Neuron (in vitro differentiated cells): ENCODE measurements around the gene LRP1B.

Experiments
- H2AFZ ChIP-seq: one replicate; pipeline ENCODE4 v1.6.1; 2013; ENCODE audit warnings: low read depth, mild to moderate bottlenecking, inconsistent platforms, low read length, moderate library complexity
- H3K27me3 ChIP-seq: one replicate; pipeline ENCODE4 v1.6.1; 2013; ENCODE audit warnings: low read length; ENCODE audit not compliant: insufficient read depth
- H3K36me3 ChIP-seq: one replicate; pipeline ENCODE4 v1.6.1; 2013; ENCODE audit warnings: low read length; ENCODE audit not compliant: insufficient read depth
- H3K4me1 ChIP-seq: one replicate; pipeline ENCODE4 v1.6.1; 2013; ENCODE audit warnings: low read length; ENCODE audit not compliant: insufficient read depth
- H3K4me3 ChIP-seq: 2 replicates; pipeline ENCODE4 v1.5.1; 2013; ENCODE audit warnings: mild to moderate bottlenecking, low read length, moderate library complexity
- H3K9me3 ChIP-seq: one replicate; pipeline ENCODE4 v1.6.1; 2013; ENCODE audit warnings: low read length

Gene LRP1B

DNA sequence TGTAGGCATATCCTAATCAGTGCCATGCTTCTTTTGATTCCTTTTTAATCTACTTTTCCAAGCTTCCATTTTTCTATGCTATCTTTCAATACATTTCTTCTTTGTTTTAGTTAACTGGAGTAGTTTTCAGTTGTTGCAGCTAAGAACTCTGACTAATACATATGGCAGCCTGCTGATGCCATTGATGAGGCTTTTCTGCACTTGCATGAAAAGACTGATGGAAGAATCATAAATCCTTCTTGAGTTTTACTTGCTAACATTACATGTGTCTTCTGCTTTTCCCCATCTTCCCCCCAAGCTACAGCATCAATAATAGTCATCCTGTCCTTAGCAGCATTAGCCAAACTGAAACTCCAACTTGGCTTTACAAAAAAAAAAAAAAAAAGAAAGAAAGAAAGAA, 203.3 kb downstream of the LRP1B start:
- H3K4me1 ChIP-seq = no peaks in the 10 kb centered on the region
- no peaks in the 10 kb centered on the region for H3K36me3 ChIP-seq
- no peak overlapping the region for H3K4me3 ChIP-seq
- no peak overlapping the region for H2AFZ ChIP-seq
- H3K27me3 ChIP-seq = no peaks in the 10 kb centered on the region
- no peaks in the 10 kb centered on the region for H3K9me3 ChIP-seq

DNA sequence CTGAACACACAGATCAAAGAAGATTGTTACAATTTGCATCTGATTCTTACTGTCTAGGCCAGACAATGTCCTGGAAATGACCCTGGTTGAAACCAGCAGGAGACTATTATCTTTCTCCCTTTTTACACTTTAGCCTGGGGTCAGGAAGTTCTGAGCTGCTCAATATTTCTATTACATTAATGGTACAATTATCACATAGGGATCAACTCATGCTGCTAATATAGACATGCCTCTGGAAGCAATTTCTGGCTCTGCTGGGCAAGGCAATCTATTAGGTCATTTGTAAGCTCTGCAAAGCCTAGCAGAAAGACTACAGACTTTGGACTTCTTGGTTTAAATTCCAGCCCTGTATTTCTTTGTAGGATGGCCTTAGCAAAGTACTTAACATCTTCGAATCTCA, 205.3 kb downstream of the LRP1B start:
- H2AFZ ChIP-seq = no peak overlapping the region
- no peaks in the 10 kb centered on the region for H3K27me3 ChIP-seq
- H3K4me1 ChIP-seq = no peaks in the 10 kb centered on the region
- H3K36me3 ChIP-seq = no peaks in the 10 kb centered on the region
- H3K9me3 ChIP-seq = no peaks in the 10 kb centered on the region
- no peak overlapping the region for H3K4me3 ChIP-seq

DNA sequence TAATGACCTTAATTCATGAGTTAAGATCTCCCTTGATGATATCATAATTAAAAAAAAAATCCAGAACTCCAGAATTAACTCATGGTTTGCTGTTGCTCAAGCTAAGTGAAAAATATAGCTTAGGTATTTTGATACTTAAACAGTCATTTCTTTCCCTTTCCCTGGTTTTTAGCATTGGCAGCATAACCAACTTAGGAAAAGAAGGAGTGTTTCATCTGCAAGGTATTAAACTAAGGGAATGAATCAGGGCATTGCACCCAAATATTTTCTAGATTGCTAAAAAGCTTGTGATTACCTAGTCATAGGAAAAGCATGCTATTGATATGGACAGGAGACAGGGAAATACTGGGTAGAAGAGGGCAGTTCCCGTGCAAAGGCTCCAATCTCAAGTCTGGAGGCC, 207.2 kb downstream of the LRP1B start:
- H3K36me3 ChIP-seq = no peaks in the 10 kb centered on the region
- no peaks in the 10 kb centered on the region for H3K27me3 ChIP-seq
- H3K4me1 ChIP-seq = no peaks in the 10 kb centered on the region
- H3K9me3 ChIP-seq = no peaks in the 10 kb centered on the region
- no peak overlapping the region for H3K4me3 ChIP-seq
- H2AFZ ChIP-seq = no peak overlapping the region

DNA sequence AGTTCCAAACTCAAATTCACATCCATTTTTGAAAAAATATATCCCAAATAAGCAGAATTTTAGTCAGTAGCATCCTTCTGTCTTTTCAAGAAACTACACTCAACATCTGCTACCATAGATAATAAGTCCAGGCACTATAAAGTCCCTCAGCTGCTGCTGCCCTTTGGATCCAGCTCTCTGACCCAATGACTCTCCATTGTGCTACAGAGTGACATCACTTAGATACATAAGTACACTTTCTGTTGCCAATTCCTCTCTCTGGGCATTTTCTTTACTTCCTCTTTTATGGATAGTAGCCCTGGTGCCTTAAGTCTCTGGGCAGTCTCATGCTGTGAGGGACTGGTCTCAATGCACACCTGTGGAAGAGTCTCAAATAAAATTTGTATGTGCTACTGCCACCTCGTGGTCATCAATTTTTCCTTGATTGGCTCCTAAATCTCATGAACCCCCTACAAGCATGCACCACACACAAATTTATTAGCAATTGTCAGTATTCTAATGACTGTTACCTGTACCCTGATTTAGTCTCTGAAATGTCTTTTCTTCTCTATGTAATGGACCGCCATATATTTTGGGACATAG, 219.2 kb downstream of the LRP1B start:
- Histone ChIP-seq H3K4me1 (no peaks in the 10 kb centered on the region), H2AFZ (no peak overlapping the region), H3K27me3 (no peaks in the 10 kb centered on the region), H3K4me3 (no peak overlapping the region), H3K9me3 (no peaks in the 10 kb centered on the region), H3K36me3 (no peaks in the 10 kb centered on the region)

DNA sequence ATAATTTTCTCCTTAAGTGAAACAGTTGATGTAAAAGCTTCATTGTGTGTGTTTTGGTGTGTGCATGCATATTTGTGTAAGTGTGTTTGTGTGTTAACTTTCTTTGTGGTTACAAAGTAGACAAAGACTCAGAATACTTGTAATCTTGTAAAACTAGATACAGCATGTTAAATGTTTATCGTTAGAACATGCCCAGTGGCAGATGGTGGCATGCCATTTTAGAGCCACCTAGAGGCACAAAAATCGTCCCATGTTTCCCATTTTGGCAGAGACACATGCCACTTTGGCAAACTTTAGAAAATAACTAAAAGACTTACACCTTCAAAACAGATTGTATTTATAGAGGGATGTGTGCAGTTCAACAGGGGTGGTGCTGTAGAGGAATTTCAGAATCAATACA, 224.1 kb downstream of the LRP1B start:
- H3K9me3 ChIP-seq = no peaks in the 10 kb centered on the region
- no peaks in the 10 kb centered on the region for H3K36me3 ChIP-seq
- H3K4me3 ChIP-seq = no peak overlapping the region
- H3K4me1 ChIP-seq = no peaks in the 10 kb centered on the region
- H2AFZ ChIP-seq = no peak overlapping the region
- no peaks in the 10 kb centered on the region for H3K27me3 ChIP-seq

DNA sequence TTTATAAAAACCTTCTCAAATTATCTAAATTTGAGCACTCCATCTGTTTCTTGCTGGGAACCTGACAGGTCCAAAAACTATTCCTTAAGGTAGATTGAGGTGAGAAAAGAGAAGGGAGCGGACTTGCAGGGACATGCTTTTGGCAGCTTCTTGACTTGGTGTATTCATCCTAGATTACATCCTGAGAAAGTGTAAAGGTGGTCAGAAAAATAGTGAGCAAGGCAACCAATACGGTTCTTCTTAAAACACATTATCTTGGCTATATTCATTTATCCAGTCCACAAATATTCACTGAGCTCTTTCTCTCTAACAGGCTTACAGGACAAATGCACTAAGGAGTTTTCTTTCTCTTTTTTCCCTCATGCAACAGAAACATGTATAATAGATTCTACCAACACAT, 230.0 kb downstream of the LRP1B start:
- Histone ChIP-seq H2AFZ (no peak overlapping the region), H3K4me3 (no peak overlapping the region), H3K36me3 (no peaks in the 10 kb centered on the region), H3K4me1 (no peaks in the 10 kb centered on the region), H3K27me3 (no peaks in the 10 kb centered on the region), H3K9me3 (no peaks in the 10 kb centered on the region)

DNA sequence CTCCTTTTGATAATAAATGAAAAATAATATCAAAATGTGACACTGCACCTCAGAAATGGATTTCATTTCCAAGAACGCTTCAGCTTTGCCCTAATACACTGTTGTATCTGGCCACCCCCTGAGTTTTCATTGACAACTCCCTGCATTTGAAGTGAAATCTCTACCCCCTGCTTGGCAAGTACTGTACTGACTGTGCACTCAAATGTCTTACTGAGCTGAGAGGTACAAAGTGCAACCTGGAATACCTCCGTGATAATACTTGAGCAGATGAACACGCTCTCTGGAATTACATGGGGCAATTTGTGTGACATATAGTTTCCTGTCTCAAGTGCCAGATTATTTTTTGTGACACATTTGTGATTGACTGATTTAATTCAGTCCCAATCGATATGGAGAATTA, 231.1 kb downstream of the LRP1B start:
- no peaks in the 10 kb centered on the region for H3K36me3 ChIP-seq
- no peaks in the 10 kb centered on the region for H3K4me1 ChIP-seq
- H2AFZ ChIP-seq = no peak overlapping the region
- no peaks in the 10 kb centered on the region for H3K27me3 ChIP-seq
- H3K4me3 ChIP-seq = no peak overlapping the region
- H3K9me3 ChIP-seq = no peaks in the 10 kb centered on the region

DNA sequence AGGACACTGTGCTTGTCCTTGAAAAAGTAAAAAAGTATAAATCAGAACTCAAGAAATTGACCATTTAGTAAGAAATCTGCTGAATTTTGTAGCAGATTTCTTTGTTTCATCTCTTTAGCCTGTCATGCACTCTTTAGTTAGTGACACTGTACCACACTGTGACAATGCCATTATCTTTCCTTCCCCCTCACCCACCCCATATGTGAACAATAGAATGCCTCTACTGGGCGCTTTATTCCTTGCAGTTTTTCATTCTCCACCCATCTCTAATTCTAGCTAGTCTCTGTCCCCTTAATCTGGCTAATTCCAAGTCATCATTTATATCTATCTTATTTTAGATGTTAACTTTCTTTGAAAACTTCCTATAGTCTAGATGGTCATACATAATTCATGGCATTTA, 241.0 kb downstream of the LRP1B start:
- Histone ChIP-seq H3K4me1 (peaks cover 2% of the 10 kb centered on the region), H3K9me3 (no peaks in the 10 kb centered on the region), H2AFZ (no peak overlapping the region), H3K36me3 (no peaks in the 10 kb centered on the region), H3K27me3 (no peaks in the 10 kb centered on the region), H3K4me3 (no peak overlapping the region)

DNA sequence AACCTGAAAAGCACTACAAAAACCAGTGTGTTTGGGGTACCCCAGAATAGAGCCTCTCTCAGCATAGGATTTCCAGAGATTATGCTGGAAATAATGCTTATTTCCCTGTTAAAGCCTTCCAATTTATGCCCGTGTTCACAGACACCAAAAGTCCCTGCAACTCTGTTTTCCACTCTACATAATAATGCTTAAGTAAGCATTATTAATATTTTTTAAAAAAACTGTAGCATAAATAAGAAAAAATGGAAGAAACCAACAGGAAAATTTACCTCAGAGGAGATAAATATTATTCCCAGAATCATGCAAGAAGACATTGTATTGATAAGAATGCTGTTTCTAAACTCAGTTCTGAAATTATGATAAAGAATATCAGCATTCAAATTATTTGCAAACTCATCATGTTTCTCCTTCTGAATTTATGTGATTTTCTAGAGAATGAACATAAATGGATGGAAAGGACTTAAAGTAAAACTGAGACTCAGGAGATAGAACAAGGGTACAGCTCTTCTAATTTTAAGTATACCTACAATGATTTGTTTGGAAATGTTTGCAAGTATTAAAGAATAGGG, 241.7 kb downstream of the LRP1B start:
- no peak overlapping the region for H3K4me3 ChIP-seq
- no peaks in the 10 kb centered on the region for H3K27me3 ChIP-seq
- no peaks in the 10 kb centered on the region for H3K9me3 ChIP-seq
- H3K36me3 ChIP-seq = no peaks in the 10 kb centered on the region
- H3K4me1 ChIP-seq = peaks cover 2% of the 10 kb centered on the region
- H2AFZ ChIP-seq = no peak overlapping the region

DNA sequence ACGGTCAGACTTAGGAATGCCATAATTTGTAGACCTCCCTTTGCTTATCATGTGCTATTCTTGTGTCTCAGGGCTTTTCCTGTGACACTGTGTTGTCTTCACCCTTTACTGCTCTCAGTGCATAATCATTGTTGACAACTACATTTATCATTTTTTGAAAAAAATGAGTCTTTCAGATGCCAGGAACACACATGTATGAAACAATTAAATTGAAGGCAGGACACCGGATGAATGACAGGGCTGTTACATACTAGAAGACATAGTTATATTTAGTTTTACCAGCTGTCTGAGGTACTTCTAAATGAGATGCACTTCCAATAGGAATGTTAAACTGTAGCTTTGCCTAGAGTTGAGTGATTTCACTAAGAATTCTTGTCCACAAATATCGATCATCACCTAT, 243.5 kb downstream of the LRP1B start:
- Histone ChIP-seq H3K27me3 (no peaks in the 10 kb centered on the region), H3K9me3 (no peaks in the 10 kb centered on the region), H3K4me3 (no peak overlapping the region), H3K4me1 (peaks cover 2% of the 10 kb centered on the region), H3K36me3 (no peaks in the 10 kb centered on the region), H2AFZ (no peak overlapping the region)

DNA sequence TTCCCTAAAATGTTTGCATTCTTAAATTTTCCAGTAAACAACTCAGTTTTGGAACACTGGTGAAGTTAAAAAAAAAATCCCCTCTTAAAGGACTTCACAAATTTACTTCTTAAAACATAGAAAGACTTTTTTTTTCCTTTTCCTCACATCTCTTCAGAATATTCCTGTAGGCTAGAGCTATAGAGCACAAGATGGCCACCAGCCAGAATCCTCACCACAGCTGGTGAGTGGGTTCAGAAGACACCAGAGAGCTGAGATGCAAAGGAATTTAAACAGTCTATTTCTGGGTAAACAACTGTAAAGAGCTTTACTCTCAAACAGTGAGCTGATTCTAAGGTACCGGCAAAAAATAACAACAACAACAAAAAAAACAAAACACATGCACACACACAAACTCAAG, 252.8 kb downstream of the LRP1B start:
- H3K36me3 ChIP-seq = no peaks in the 10 kb centered on the region
- H3K4me3 ChIP-seq = no peak overlapping the region
- no peaks in the 10 kb centered on the region for H3K9me3 ChIP-seq

DNA sequence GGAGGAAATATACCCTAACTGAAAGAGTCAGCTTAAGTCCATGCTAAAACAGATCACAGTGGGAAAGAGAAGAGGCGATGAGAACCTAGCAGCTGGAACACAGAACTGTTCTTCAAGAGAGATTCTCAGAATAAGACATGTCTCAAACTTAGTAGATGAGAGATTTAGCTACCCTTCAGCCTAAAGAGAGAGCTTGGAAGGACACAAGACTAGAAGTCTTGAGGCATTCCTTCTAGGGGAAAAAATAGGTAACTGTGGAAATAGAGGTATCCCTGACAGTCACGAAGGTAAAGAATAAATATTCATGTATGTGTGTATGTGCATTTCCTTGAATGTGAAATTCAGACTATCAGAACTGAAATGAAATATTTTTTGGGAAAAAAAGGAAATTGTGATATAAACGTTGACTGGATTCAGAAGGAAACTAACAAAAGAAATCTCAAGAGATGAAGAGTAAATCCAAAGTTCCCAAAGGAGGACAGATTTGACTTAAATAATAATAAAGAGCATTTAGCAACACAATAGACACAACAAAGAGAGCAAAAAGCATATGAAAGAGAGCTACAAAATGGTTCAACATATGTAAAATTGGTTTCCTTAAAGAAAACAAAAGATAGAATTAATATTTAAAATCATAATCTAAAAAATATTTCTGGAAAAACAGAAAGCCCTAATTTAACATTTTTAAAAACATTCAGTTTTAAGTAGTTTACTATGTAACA, 258.7 kb downstream of the LRP1B start:
- Histone ChIP-seq H3K4me3 (no peak overlapping the region), H3K36me3 (no peaks in the 10 kb centered on the region), H2AFZ (no peak overlapping the region), H3K9me3 (no peaks in the 10 kb centered on the region), H3K4me1 (no peaks in the 10 kb centered on the region), H3K27me3 (no peaks in the 10 kb centered on the region)

More for the DNA sequence above, 252.8 kb downstream of the LRP1B start:
- Histone ChIP-seq H3K4me1 (no peaks in the 10 kb centered on the region), H3K27me3 (no peaks in the 10 kb centered on the region), H2AFZ (no peak overlapping the region)

DNA sequence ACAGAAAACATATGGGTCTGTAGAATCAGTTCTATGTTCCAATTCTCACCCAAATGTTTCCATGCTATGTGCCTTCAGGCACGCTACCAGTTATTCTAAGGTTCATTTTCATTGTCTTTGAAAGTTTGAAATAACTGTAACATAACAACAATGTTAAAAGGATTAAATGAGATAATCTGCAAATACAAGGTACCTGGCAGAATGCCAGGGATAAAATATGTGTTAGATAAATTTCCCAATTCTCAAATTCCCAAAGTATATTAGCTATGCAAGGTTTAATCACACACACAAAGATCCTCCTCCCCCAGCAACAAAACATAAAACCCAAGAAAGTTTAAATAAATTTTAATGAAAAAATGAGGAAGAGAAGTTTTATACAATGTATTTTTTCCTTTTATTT, 261.2 kb downstream of the LRP1B start:
- no peaks in the 10 kb centered on the region for H3K9me3 ChIP-seq
- H3K4me1 ChIP-seq = no peaks in the 10 kb centered on the region
- H3K36me3 ChIP-seq = no peaks in the 10 kb centered on the region
- no peak overlapping the region for H2AFZ ChIP-seq
- no peak overlapping the region for H3K4me3 ChIP-seq
- H3K27me3 ChIP-seq = no peaks in the 10 kb centered on the region

DNA sequence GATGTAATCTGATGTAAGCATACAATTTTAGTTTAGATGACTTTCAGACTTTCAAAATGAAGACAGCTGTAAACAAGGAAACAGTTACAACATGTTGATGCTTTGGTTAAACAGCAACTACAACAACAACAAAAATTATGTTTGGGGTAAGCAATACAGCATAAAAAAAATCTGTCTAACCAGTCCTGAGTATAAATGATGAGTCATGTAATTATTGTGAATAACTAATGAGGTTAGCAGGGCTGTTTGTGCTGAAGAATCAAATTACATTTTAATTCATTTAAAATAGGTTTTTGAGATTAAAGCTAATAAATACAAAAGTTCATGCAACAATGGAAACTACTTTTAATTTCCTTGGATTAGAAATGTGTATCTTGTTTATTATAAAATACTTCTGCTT, 266.9 kb downstream of the LRP1B start:
- Histone ChIP-seq H3K4me3 (no peak overlapping the region), H3K36me3 (no peaks in the 10 kb centered on the region), H3K27me3 (no peaks in the 10 kb centered on the region), H3K4me1 (no peaks in the 10 kb centered on the region), H3K9me3 (no peaks in the 10 kb centered on the region), H2AFZ (no peak overlapping the region)
